ENCODE results near the gene TBC1D22B.

TBC1D22B gene

GRCh38 chr6:37376078-37376743 is 118.6 kb downstream of the TBC1D22B start:
- Histone ChIP-seq H3K36me3 (ENCODE audit: low read length) (peaks cover 10% of the 10 kb centered on the region; the same call in 1 of the 2 replicates), H3K9me2 (replicated peaks; ENCODE audit: insufficient read depth, low read length) (no peaks in the 10 kb centered on the region), H3K9me3 (ENCODE audit: insufficient read depth, low read length) (no peaks in the 10 kb centered on the region), H2AFZ (ENCODE audit: low read depth, low read length, severe bottlenecking) (no peak overlapping the region), H3K27ac (ENCODE audit: low read depth, low read length) (peak overlapping the region; percentile 95), H3F3A (ENCODE audit: insufficient read depth) (peaks cover 44% of the 10 kb centered on the region), H3K9ac (ENCODE audit: low read length) (peak overlapping the region; percentile 42), H3K4me2 (ENCODE audit: low read depth, low read length, poor library complexity, severe bottlenecking) (peak overlapping the region; percentile 50), H3K27me3 (ENCODE audit: low read length) (no peaks in the 10 kb centered on the region), H3K79me2 (ENCODE audit: insufficient read depth, low read length) (no peaks in the 10 kb centered on the region), H3K4me3 (ENCODE audit: insufficient read depth, low read length, poor library complexity, severe bottlenecking) (peak overlapping the region; percentile 4), H4K20me1 (ENCODE audit: low read depth, low read length) (no peaks in the 10 kb centered on the region)
- TF ChIP-seq, protein P1, sequence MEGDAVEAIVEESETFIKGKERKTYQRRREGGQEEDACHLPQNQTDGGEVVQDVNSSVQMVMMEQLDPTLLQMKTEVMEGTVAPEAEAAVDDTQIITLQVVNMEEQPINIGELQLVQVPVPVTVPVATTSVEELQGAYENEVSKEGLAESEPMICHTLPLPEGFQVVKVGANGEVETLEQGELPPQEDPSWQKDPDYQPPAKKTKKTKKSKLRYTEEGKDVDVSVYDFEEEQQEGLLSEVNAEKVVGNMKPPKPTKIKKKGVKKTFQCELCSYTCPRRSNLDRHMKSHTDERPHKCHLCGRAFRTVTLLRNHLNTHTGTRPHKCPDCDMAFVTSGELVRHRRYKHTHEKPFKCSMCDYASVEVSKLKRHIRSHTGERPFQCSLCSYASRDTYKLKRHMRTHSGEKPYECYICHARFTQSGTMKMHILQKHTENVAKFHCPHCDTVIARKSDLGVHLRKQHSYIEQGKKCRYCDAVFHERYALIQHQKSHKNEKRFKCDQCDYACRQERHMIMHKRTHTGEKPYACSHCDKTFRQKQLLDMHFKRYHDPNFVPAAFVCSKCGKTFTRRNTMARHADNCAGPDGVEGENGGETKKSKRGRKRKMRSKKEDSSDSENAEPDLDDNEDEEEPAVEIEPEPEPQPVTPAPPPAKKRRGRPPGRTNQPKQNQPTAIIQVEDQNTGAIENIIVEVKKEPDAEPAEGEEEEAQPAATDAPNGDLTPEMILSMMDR (IDR thresholded peaks at IDR 0.05; ENCODE audit: insufficient read depth, low read length, poor library complexity, severe bottlenecking): no peak
- no peak for TF ChIP-seq EZH2phosphoT487 (conservative IDR thresholded peaks at IDR 0.05; ENCODE audit: low read length)

GRCh38 chr6:37381579-37381978 is 124.0 kb downstream of the TBC1D22B start:
- Histone ChIP-seq H3F3A (ENCODE audit: insufficient read depth) (peaks cover 25% of the 10 kb centered on the region), H3K36me3 (ENCODE audit: low read length) (0 out of 2 replicates have a peak, but pooled peaks cover 4% of the 10 kb centered on the region), H3K9me2 (replicated peaks; ENCODE audit: insufficient read depth, low read length) (no peaks in the 10 kb centered on the region), H3K9me3 (ENCODE audit: insufficient read depth, low read length) (no peaks in the 10 kb centered on the region), H3K27me3 (ENCODE audit: low read length) (no peaks in the 10 kb centered on the region), H2AFZ (ENCODE audit: low read depth, low read length, severe bottlenecking) (no peak overlapping the region), H3K79me2 (ENCODE audit: insufficient read depth, low read length) (no peaks in the 10 kb centered on the region), H4K20me1 (ENCODE audit: low read depth, low read length) (no peaks in the 10 kb centered on the region), H3K4me3 (ENCODE audit: insufficient read depth, low read length, poor library complexity, severe bottlenecking) (no peak overlapping the region), H3K4me2 (ENCODE audit: low read depth, low read length, poor library complexity, severe bottlenecking) (no peak overlapping the region), H3K9ac (ENCODE audit: low read length) (no peak overlapping the region), H3K27ac (ENCODE audit: low read depth, low read length) (peak overlapping the region; percentile 9; the same call in 1 of the 2 replicates)
- TF ChIP-seq EZH2phosphoT487 (conservative IDR thresholded peaks at IDR 0.05; ENCODE audit: low read length): no peak
- TF ChIP-seq, protein P1 (IDR thresholded peaks at IDR 0.05; ENCODE audit: insufficient read depth, low read length, poor library complexity, severe bottlenecking): peak; percentile 87

All from SU-DHL-6 (cell line).